ENCODE data around the gene RRAGD.

- TF ChIP-seq CTCF (IDR thresholded peaks at IDR 0.05; ENCODE audit: poor library complexity), result peak; percentile 82
- no peak for TF ChIP-seq EZH2 (IDR thresholded peaks at IDR 0.05; ENCODE audit: borderline replicate concordance)
- no peak for TF ChIP-seq EZH2phosphoT487 (IDR thresholded peaks at IDR 0.05; ENCODE audit: low read depth, severe bottlenecking, unreplicated experiment)
Measured at GRCh38 chr6:89368107-89368506, 44.0 kb downstream of the RRAGD start.

Data from hepatocyte (in vitro differentiated cells).